ENCODE measurements around the gene EIPR1.

DNA sequence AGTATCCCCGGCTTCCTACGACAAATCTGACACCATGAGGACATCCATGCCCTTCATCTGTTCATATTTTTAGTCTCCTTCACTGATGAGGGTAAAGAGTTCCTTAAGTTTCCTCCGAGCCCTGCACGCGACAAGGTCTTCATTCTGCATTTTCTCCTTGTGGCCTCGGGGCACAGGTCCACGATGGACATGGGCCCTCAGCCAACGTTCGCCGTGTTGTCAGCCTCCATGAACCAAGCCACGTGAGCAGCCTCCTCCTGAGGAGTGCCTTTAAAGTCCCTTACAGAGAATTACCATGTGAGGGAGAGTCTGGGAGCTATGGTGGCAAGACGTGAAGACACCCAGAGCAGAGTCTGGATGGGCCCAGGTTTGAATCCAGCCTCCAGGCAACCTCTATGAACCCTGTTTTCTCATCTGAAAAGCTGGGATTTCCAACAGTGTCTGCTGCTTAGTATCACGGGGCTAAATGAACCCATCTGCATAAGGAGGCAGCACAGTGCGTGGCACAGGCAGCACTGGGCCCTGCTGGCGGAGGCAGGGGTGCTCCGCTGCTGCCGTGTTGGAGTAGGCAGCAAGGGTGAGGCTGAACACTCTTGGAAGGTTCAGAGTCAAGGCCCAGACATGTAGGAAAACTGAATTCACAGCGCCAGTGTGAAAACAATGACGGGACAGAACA, 54.1 kb downstream of the EIPR1 start:
- TF ChIP-seq, protein P1, sequence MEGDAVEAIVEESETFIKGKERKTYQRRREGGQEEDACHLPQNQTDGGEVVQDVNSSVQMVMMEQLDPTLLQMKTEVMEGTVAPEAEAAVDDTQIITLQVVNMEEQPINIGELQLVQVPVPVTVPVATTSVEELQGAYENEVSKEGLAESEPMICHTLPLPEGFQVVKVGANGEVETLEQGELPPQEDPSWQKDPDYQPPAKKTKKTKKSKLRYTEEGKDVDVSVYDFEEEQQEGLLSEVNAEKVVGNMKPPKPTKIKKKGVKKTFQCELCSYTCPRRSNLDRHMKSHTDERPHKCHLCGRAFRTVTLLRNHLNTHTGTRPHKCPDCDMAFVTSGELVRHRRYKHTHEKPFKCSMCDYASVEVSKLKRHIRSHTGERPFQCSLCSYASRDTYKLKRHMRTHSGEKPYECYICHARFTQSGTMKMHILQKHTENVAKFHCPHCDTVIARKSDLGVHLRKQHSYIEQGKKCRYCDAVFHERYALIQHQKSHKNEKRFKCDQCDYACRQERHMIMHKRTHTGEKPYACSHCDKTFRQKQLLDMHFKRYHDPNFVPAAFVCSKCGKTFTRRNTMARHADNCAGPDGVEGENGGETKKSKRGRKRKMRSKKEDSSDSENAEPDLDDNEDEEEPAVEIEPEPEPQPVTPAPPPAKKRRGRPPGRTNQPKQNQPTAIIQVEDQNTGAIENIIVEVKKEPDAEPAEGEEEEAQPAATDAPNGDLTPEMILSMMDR (IDR thresholded peaks at IDR 0.05; ENCODE audit: insufficient read depth, low read length, poor library complexity, severe bottlenecking) = no peak
- no peak for TF ChIP-seq EZH2phosphoT487 (conservative IDR thresholded peaks at IDR 0.05; ENCODE audit: low read length)
